CD14-positive monocyte (primary cell): ENCODE measurements around the gene CMTR1. TPM values are rescaled to one million over a fixed set of nuclear protein-coding genes. Genes with fewer than 3 reads are reported as not detected.

Experiments
- DNase-seq, 3 donors: peaks; one replicate each; pipeline ENCODE4 v3.0.0-alpha.2; 2011 to 2022
- H2AFZ ChIP-seq: 2 replicates; pipeline ENCODE4 v1.6.0; 2012; ENCODE audit warnings: mild to moderate bottlenecking, low read depth, low read length, inconsistent platforms; ENCODE audit not compliant: insufficient read depth, poor library complexity, severe bottlenecking
- H3K27ac ChIP-seq, 2 donors: 1 replicate in 1 of 2; 2 replicates in 1 of 2; pipeline ENCODE4 v1.5.1; 2012 to 2013; ENCODE audit warnings: low read length in 2 of 2, control low read depth in 1 of 2, inconsistent platforms in 1 of 2, low read depth in 1 of 2, mild to moderate bottlenecking in 1 of 2
- H3K27me3 ChIP-seq, 2 donors: one replicate each; pipeline versions ENCODE4 v1.6.0 to v1.6.1; 2011 to 2013; ENCODE audit warnings: low read length in 2 of 2; ENCODE audit not compliant: control insufficient read depth in 2 of 2, insufficient read depth in 2 of 2
- H3K36me3 ChIP-seq, 2 donors: replicated peaks in 1 of 2; 1 replicate in 1 of 2; 2 replicates in 1 of 2; pipeline versions ENCODE4 v1.5.1 to v1.6.1; 2012 to 2013; ENCODE audit warnings: low read length in 2 of 2, control low read depth in 1 of 2, inconsistent platforms in 1 of 2, mild to moderate bottlenecking in 1 of 2; ENCODE audit not compliant: insufficient read depth in 2 of 2, control insufficient read depth in 1 of 2
- H3K4me1 ChIP-seq, 2 donors: 1 replicate in 1 of 2; 2 replicates in 1 of 2; pipeline versions ENCODE4 v1.5.1 to v1.6.1; 2012 to 2013; ENCODE audit warnings: low read length in 2 of 2, control low read depth in 1 of 2, inconsistent platforms in 1 of 2, mild to moderate bottlenecking in 1 of 2, moderate library complexity in 1 of 2; ENCODE audit not compliant: insufficient read depth in 2 of 2, control insufficient read depth in 1 of 2
- H3K4me2 ChIP-seq: replicated peaks from 2 replicates; pipeline ENCODE3; 2012; ENCODE audit warnings: low read length, moderate library complexity, mild to moderate bottlenecking; ENCODE audit not compliant: poor library complexity, severe bottlenecking; ENCODE audit errors: extremely low read depth
- H3K4me3 ChIP-seq, 3 experiments: fragments of 200-600 bp in 1 of 3; sonication (generic) in 1 of 3; replicated peaks in 1 of 3; 1 replicate in 2 of 3; 2 replicates in 1 of 3; pipeline ENCODE4 v1.5.1; 2011 to 2013; ENCODE audit warnings: low read length in 3 of 3, mild to moderate bottlenecking in 3 of 3, control low read depth in 2 of 3, low read depth in 2 of 3, inconsistent platforms in 1 of 3, moderate library complexity in 1 of 3
- H3K79me2 ChIP-seq: 2 replicates; pipeline ENCODE4 v1.6.0; 2012; ENCODE audit warnings: mild to moderate bottlenecking, control low read depth, inconsistent platforms, low read length, moderate library complexity; ENCODE audit not compliant: insufficient read depth
- H3K9ac ChIP-seq: 2 replicates; pipeline ENCODE4 v1.6.0; 2017; ENCODE audit warnings: low read length, mild to moderate bottlenecking; ENCODE audit not compliant: insufficient read depth, poor library complexity, severe bottlenecking
- H3K9me3 ChIP-seq, 2 donors: replicated peaks in 1 of 2; 1 replicate in 1 of 2; 2 replicates in 1 of 2; pipeline versions ENCODE4 v1.5.1 to v1.6.1; 2012 to 2013; ENCODE audit warnings: low read length in 2 of 2, control low read depth in 1 of 2; ENCODE audit not compliant: control insufficient read depth in 1 of 2, insufficient read depth in 1 of 2
- H4K20me1 ChIP-seq: 2 replicates; pipeline ENCODE4 v1.6.0; 2012; ENCODE audit warnings: mild to moderate bottlenecking, low read length, control low read depth, moderate library complexity; ENCODE audit not compliant: insufficient read depth
- H3K27ac Mint-ChIP-seq, 7 donors: one replicate each; pipeline ENCODE4 v1.8.0; 2020; ENCODE audit warnings: mild to moderate bottlenecking in 7 of 7, mixed read lengths in 7 of 7, moderate library complexity in 6 of 7, inconsistent platforms in 2 of 7
- H3K27me3 Mint-ChIP-seq, 3 donors: one replicate each; pipeline ENCODE4 v1.8.0; 2021 to 2022; ENCODE audit warnings: low read depth in 3 of 3, mild to moderate bottlenecking in 3 of 3, mixed read lengths in 3 of 3, moderate library complexity in 3 of 3, inconsistent platforms in 1 of 3
- H3K36me3 Mint-ChIP-seq, 2 donors: one replicate each; pipeline ENCODE4 v1.8.0; 2020; ENCODE audit warnings: mixed read lengths in 2 of 2, inconsistent platforms in 1 of 2, mild to moderate bottlenecking in 1 of 2
- H3K4me1 Mint-ChIP-seq: one replicate; pipeline ENCODE4 v1.8.0; 2020; ENCODE audit warnings: mild to moderate bottlenecking, mixed read lengths
- H3K4me3 Mint-ChIP-seq, 2 donors: one replicate each; pipeline ENCODE4 v1.8.0; 2020; ENCODE audit warnings: mild to moderate bottlenecking in 2 of 2, mixed read lengths in 2 of 2, moderate library complexity in 1 of 2
- H3K9me3 Mint-ChIP-seq, 7 donors: one replicate each; pipeline ENCODE4 v1.8.0; 2020 to 2022; ENCODE audit warnings: mixed read lengths in 7 of 7, mild to moderate bottlenecking in 6 of 7, moderate library complexity in 6 of 7, inconsistent platforms in 2 of 7
- CTCF ChIP-seq: fragments of 200-600 bp; IDR thresholded peaks from one replicate; pipeline ENCODE4 v1.8.0; 2022; ENCODE audit warnings: antibody characterized with exemption, mild to moderate bottlenecking
- WGBS: methylation state at CpG from one replicate; pipeline ENCODE4 v1.1.5; 2013; ENCODE audit warnings: missing lambda C conversion rate; ENCODE audit not compliant: insufficient coverage; 5-methylcytosine and 5-hydroxymethylcytosine counted together
- intact Hi-C, 2 donors: fragments of 100-400 bp; cut with micrococcal nuclease; formaldehyde crosslinking; loops; one replicate each; pipeline versions ENCODE4 v1.15.0 to v1.15.1; 2023
- polyA plus RNA-seq, 3 donors: library from polyadenylated mRNA; depleted of rRNA in 1 of 3; unstranded in 2 of 3; stranded (reverse) in 1 of 3; fragments of 300-500 nt in 2 of 3; fragments of >200 nt in 1 of 3; fragmentation: Illumina TruSeq in 2 of 3; gene quantifications; 1 replicate in 2 of 3; 2 replicates in 1 of 3; pipeline ENCODE4 v1.2.3, GENCODE V29; 2012 to 2021

The CMTR1 gene
- polyA plus RNA-seq, 3 donors: 12.0 to 32.3 (median 15.3) TPM

- H3K36me3 Mint-ChIP-seq: peaks cover 47 to 59% of the 10 kb centered on the region in 2 donors
- H3K36me3 ChIP-seq: peaks cover 51 to 73% of the 10 kb centered on the region in 2 donors
- no peaks in the 10 kb centered on the region for H3K27me3 ChIP-seq
- peaks cover 8% of the 10 kb centered on the region in 2 donors for H3K4me1 ChIP-seq
- H3K4me1 Mint-ChIP-seq: peaks cover 21% of the 10 kb centered on the region
- H3K9me3 Mint-ChIP-seq: no peaks in the 10 kb centered on the region
- no peak overlapping the region for H3K4me3 Mint-ChIP-seq
- H3K4me3 ChIP-seq: no peak overlapping the region
- H3K27me3 Mint-ChIP-seq: peaks cover 0 to 1% (median 0%) of the 10 kb centered on the region in 3 donors
- H3K27ac Mint-ChIP-seq: no peak overlapping the region
- H3K79me2 ChIP-seq: peaks cover 23% of the 10 kb centered on the region
- H3K9me3 ChIP-seq: no peaks in the 10 kb centered on the region
- intact Hi-C loops: no loop called here
- no peak for TF ChIP-seq CTCF
- H4K20me1 ChIP-seq: no peaks in the 10 kb centered on the region
- no peak overlapping the region for H2AFZ ChIP-seq
- H3K9ac ChIP-seq: no peak overlapping the region
- H3K4me2 ChIP-seq: no peak overlapping the region
- no CpG with 5 or more reads among the region's 1 CpG for WGBS
- no peak overlapping the region for H3K27ac ChIP-seq
- no peak for DNase-seq
Observed at GRCh38 chr6:37438930-37439329, 5.9 kb downstream of the CMTR1 start.

GRCh38 chr6:37441651-37442050 lies 8.6 kb downstream of the CMTR1 start:
- TF ChIP-seq CTCF: no peak
- Histone ChIP-seq H2AFZ (no peak overlapping the region), H3K27ac (peak overlapping the region in 1 of 2 donors; percentile 85), H3K4me2 (no peak overlapping the region), H3K4me3 (no peak overlapping the region), H3K9ac (no peak overlapping the region), H3K27me3 (no peaks in the 10 kb centered on the region), H3K9me3 (no peaks in the 10 kb centered on the region), H3K4me1 (peaks cover 0 to 4% of the 10 kb centered on the region in 2 donors), H4K20me1 (no peaks in the 10 kb centered on the region), H3K36me3 (peaks cover 68 to 84% of the 10 kb centered on the region in 2 donors), H3K79me2 (peaks cover 7% of the 10 kb centered on the region)
- Mint-ChIP-seq H3K4me3 (no peak overlapping the region), H3K27ac (no peak overlapping the region), H3K4me1 (peaks cover 11% of the 10 kb centered on the region), H3K36me3 (peaks cover 60 to 71% of the 10 kb centered on the region in 2 donors), H3K27me3 (peaks cover 0 to 1% (median 0%) of the 10 kb centered on the region in 3 donors), H3K9me3 (no peaks in the 10 kb centered on the region)
- intact Hi-C loops: no loop called here
- no peak for DNase-seq
- 60% methylated on average over 1 of the region's 6 CpGs for whole genome bisulfite sequencing
